GM18951 (cell line): ENCODE data around the gene ANKZF1.

Experiments
- POLR2A ChIP-seq: IDR thresholded peaks from 4 replicates; pipeline ENCODE4 v1.6.1; 2011; ENCODE audit warnings: mild to moderate bottlenecking; ENCODE audit not compliant: insufficient read length, insufficient read depth; ENCODE audit errors: extremely low read depth
- in situ Hi-C: fragments of 300-500 bp; cut with MboI; formaldehyde crosslinking; loops from one replicate; pipeline ENCODE4 v1.12.0; 2022; ENCODE audit warnings: low sequenced_read_pairs, mixed read lengths, inconsistent platforms; ENCODE audit not compliant: unreplicated experiment

ANKZF1 gene

GRCh38 chr2:219204425-219205164, 25.0 kb upstream of the ANKZF1 start:
- TF ChIP-seq POLR2A = no peak
- in situ Hi-C loops = no loop called here

GRCh38 chr2:219205165-219205538, 24.5 kb upstream of the ANKZF1 start:
- in situ Hi-C loops = no loop called here
- TF ChIP-seq POLR2A = no peak

- no peak for TF ChIP-seq POLR2A
- in situ Hi-C loops = no loop called here
These were observed 23.7 kb upstream of the ANKZF1 start for GRCh38 chr2:219205981-219206327.

DNA sequence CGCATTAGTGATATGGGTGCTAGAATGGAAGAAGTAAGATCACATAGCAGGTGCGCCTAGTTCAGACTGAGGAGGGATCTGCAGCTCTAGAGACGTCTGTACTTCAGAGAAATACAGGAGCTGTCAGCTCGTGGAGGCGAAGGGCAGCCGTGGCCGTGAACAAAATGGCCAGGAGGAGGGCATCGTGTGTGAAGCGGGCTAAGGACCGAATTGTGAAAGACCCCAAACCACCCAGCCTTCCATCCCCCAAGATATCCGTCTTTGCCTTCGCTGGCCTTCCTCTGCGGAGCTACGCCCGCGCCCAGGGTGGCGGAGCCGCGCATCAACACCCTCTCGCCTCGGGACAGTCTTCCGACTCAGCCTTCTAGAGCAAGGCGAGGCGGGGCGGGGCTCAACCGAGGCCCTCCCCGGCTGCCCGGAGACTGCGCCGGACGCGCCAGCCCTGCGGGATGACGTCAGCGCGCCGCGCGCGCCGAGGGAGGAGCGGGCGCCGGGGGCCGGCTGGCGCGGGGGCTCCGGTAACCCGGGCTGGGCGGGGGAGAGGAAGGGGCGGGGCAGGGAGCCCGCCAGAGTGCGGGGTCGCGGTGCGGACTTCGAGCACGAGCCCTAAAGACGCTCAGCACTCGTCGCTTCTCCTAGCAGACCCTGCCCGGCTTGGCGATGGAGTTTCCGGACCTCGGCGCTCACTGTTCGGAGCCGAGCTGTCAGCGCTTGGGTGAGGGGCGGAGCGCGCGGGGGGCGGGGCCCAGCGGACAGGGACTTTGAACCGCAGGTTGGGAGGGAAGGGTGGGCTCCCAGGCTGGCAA, 23.1 kb upstream of the ANKZF1 start, which contains the start of gene ZFAND2B:
TSS of gene ZFAND2B (plus strand) at position 455 of the 806 bp plus-strand sequence. CDS start at position 661, 206 bp downstream.
- in situ Hi-C loops = no loop called here
- TF ChIP-seq POLR2A = peak; percentile 99

DNA sequence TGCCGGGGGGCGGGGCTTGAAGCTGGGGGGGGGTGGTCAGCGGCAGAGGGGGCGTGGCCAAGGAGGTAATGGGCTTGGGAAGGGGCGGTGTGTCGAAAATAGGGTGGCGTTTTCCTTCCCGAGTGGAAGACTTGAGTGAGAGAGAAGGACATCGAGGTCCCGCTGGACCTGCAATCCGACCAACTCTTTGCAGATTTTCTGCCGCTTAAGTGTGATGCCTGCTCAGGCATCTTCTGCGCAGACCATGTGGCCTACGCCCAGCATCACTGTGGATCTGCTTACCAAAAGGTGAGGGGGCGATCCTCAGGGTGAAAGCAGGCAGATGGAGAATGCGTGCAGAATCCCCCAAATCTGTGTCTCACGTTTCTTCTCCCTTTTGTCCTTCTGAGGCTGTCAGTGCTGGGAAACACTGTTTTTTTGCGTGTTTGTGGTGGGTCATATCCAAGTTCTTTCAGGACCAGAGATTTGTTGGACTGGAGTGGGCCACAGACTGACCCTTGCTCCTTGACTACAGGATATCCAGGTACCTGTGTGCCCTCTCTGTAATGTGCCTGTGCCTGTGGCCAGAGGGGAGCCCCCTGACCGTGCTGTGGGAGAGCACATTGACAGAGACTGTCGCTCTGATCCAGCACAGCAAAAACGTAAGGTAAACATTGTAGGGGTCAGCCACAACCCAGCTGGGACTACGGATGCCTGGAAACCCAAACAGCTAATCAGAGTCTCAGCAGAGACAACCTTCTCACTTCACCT, 22.3 kb upstream of the ANKZF1 start:
- in situ Hi-C loops = no loop called here
- TF ChIP-seq POLR2A = peak; percentile 16

DNA sequence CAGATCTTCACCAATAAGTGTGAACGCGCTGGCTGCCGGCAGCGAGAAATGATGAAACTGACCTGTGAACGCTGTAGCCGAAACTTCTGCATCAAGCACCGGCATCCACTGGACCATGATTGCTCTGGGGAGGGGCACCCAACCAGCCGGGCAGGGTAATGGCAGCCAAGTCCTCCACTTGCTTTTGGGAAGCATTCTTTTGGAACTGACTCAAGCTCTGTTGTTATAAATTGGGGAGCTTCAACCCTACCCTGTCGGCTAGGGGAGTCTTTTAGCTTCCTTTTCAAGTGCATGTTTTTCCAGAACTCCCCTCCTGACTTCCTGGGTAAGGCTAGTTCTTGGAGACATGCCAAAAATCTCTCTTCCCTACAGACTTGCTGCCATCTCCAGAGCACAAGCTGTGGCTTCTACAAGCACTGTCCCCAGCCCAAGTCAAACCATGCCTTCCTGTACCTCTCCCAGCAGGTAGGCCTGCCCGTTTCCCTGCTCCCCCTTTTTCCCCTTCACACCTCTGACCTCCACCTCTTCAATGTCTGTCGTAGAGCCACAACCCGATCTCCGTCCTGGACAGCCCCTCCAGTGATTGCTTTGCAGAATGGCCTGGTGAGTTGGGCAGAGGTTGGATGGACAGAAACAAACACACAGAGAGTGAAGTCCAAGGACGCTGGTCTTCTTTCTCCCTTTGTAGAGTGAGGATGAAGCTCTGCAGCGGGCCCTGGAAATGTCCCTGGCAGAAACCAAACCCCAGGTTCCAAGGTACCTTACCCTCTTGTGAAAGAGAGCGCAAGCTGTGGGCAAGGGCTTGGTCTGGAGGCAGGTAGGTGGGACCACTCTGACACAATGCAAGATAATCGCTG, 21.5 kb upstream of the ANKZF1 start:
- no peak for TF ChIP-seq POLR2A
- in situ Hi-C loops = no loop called here

DNA sequence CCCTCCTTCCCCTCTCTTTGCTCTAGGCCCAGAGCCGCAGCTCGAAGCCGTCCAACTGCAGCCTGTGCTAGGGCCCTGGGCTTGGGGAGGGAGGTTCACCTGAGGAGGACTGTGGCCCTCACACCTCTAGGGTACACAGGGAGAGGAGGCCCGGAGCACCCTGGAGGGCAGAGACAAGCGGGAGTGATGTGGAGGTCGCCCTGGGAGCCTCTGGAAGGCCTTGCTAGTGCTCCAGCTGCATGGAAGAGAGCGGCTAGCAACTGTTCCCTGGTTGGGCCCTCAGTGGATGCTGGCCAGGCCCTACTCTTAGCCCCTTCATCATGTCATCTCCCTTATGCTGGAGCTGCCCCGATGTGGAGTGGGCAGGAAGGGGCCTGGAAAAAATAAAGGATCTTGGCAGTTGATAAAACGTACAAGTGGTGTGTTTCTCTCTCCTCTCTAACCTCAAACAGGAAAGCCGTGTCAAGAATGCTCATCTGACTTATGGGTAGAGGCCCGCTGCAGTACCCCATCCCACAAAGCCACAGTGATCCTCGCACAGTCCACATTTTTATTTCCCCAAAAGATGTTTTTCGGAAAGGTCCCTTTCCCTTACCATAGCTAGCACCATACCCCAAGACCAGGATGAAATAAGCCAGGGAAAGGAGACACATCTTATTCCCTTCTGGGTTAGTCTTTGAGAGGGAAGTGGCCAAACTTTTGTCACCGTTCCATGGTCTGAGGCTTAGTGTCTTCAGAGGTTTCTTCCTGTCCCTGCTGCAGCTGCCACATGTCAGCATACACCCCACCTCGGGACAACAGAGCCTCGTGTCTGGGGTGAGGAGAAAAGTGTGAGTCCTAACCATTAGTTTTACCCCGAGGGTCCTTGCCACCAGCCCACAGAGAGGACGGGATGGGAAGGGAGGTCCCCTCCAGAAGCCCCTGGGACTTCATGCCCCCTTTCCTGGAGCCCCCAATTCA, 20.1 kb upstream of the ANKZF1 start:
- TF ChIP-seq POLR2A = no peak
- in situ Hi-C loops = loop anchor here (5.0 kb wide), 1 partner anchor 47 kb away; the partner anchor contains the start of gene NHEJ1

- TF ChIP-seq POLR2A = no peak
- in situ Hi-C loops = loop anchor here (5.0 kb wide), 1 partner anchor 48 kb away; the partner anchor contains the start of gene NHEJ1
These were observed 19.3 kb upstream of the ANKZF1 start for GRCh38 chr2:219210196-219210885.

- TF ChIP-seq POLR2A = no peak
- in situ Hi-C loops = loop anchor here (5.0 kb wide), 1 partner anchor 49 kb away; the partner anchor contains the start of gene NHEJ1
These were observed 18.7 kb upstream of the ANKZF1 start for GRCh38 chr2:219210886-219211362.

DNA sequence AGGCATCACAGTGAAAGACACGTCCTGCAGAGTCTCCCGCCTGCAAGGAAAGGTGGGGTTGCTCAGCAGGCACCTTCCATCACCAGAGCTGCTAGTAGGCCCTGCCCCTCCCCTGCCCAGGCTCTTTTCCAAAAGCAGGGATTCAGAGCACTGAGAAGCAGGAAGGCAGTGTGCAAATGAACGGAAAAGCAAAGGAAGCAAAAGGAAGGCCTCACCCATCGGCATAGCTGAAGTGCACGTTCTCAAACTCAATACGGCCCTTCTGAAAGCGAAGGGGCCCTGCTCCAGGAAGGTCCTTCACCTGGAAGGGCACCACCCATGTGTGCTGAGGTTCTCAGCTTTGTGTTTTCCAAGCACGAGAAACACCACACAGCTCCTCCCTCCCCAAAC, 16.6 kb upstream of the ANKZF1 start:
- no peak for TF ChIP-seq POLR2A

More for the DNA sequence above, 16.6 kb upstream of the ANKZF1 start:
- in situ Hi-C loops = loop anchor here (5.0 kb wide), 1 partner anchor 51 kb away; the partner anchor contains the start of gene NHEJ1
